Thyroid gland (tissue), 4 donors: Measurements from ENCODE around the gene TNRC6B. TPM values are rescaled to one million over a fixed set of nuclear protein-coding genes. Genes with fewer than 3 reads are reported as not detected.
A peak's percentile ranks its signal among the peaks of the same experiment; 100 is the strongest.

Experiments
- DNase-seq, 2 donors: peaks; one replicate each; pipeline ENCODE4 v3.0.0-alpha.2; 2019
- H3K27ac ChIP-seq, 3 donors: fragments of 200-600 bp; sonication (generic); 1 replicate in 2 of 3; 2 replicates in 1 of 3; pipeline ENCODE4 v1.5.1; 2016 to 2019; ENCODE audit warnings: mild to moderate bottlenecking in 1 of 3, moderate library complexity in 1 of 3
- H3K27me3 ChIP-seq: fragments of 200-600 bp; sonication (generic); one replicate; pipeline ENCODE4 v1.5.1; 2019
- H3K36me3 ChIP-seq, 2 donors: fragments of 200-600 bp; sonication (generic); one replicate each; pipeline ENCODE4 v1.5.1; 2016 to 2019
- H3K4me1 ChIP-seq, 2 donors: fragments of 200-600 bp; sonication (generic); one replicate each; pipeline ENCODE4 v1.5.1; 2017 to 2019
- H3K4me3 ChIP-seq, 3 donors: fragments of 200-600 bp; sonication (generic); replicated peaks in 1 of 3; 1 replicate in 2 of 3; 2 replicates in 1 of 3; pipeline ENCODE4 v1.5.1; 2016; ENCODE audit warnings: mild to moderate bottlenecking in 1 of 3
- H3K9me3 ChIP-seq: fragments of 200-600 bp; sonication (generic); one replicate; pipeline ENCODE4 v1.5.1; 2017
- POLR2A ChIP-seq, 2 donors: fragments of 450-650 bp; IDR thresholded peaks; one replicate each; pipeline ENCODE4 v1.6.1; 2017; ENCODE audit warnings: antibody characterized with exemption in 2 of 2, mild to moderate bottlenecking in 2 of 2, moderate library complexity in 1 of 2
- WGBS, 2 donors: methylation state at CpG; one replicate each; pipeline ENCODE4 v1.1.5; 2017; 5-methylcytosine and 5-hydroxymethylcytosine counted together
- intact Hi-C: fragments of 100-400 bp; cut with DNase I; formaldehyde crosslinking; loops from one replicate; pipeline ENCODE4 v1.15.1; 2023
- total RNA-seq, 4 donors: library from RNA; depleted of rRNA; stranded (reverse); fragments of >200 nt; gene quantifications; one replicate each; pipeline ENCODE4 v1.2.3, GENCODE V29; 2016
- TF ChIP-seq, protein P1 (sequence below), 6 experiments: fragments of 200-600 bp in 3 of 6; fragments of 450-650 bp in 3 of 6; sonication (generic) in 3 of 6; IDR thresholded peaks; one replicate each; pipeline ENCODE4 v1.5.1; 2016 to 2019; ENCODE audit warnings: antibody characterized with exemption in 6 of 6, mild to moderate bottlenecking in 2 of 6, inconsistent platforms in 1 of 6, moderate library complexity in 1 of 6

Gene TNRC6B
- total RNA-seq, 4 donors from 2014 or later = 46.1 to 202 (median 114) TPM

GRCh38 chr22:40212121-40212520, 34.4 kb downstream of the TNRC6B start:
- intact Hi-C loops = no loop called here
- H3K4me3 ChIP-seq = no peak overlapping the region
- TF ChIP-seq, protein P1, sequence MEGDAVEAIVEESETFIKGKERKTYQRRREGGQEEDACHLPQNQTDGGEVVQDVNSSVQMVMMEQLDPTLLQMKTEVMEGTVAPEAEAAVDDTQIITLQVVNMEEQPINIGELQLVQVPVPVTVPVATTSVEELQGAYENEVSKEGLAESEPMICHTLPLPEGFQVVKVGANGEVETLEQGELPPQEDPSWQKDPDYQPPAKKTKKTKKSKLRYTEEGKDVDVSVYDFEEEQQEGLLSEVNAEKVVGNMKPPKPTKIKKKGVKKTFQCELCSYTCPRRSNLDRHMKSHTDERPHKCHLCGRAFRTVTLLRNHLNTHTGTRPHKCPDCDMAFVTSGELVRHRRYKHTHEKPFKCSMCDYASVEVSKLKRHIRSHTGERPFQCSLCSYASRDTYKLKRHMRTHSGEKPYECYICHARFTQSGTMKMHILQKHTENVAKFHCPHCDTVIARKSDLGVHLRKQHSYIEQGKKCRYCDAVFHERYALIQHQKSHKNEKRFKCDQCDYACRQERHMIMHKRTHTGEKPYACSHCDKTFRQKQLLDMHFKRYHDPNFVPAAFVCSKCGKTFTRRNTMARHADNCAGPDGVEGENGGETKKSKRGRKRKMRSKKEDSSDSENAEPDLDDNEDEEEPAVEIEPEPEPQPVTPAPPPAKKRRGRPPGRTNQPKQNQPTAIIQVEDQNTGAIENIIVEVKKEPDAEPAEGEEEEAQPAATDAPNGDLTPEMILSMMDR (IDR thresholded peaks at IDR 0.05) = no peak
- TF ChIP-seq POLR2A (IDR thresholded peaks at IDR 0.05) = no peak
- WGBS, 2 donors = 43 to 70% methylated on average over 2 of the region's 2 CpGs
- no peaks in the 10 kb centered on the region for H3K27me3 ChIP-seq
- H3K9me3 ChIP-seq = no peaks in the 10 kb centered on the region
- no peak for DNase-seq
- no peaks in the 10 kb centered on the region for H3K36me3 ChIP-seq
- no peak overlapping the region for H3K27ac ChIP-seq
- peaks cover 13 to 26% of the 10 kb centered on the region in 2 donors for H3K4me1 ChIP-seq

DNA sequence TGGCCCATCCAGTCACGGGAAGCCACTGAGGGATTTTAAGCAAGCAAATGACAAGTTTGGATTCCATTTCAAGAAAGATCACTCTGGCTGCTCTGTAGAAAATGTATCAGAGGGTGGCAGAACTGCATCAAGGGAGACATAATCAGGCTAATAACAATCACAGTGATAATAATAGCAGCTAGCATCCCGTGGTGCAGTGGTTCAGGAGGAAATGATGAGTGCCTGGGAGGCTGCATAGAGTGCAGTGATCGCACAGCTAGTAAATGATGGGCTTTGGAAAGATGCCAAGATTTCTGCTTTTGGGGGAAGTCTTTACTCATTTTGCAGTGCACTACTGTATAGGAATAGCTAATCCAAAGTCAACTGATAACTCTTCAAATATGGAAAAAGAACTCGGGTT, 35.8 kb downstream of the TNRC6B start:
- Histone ChIP-seq H3K27me3 (no peaks in the 10 kb centered on the region), H3K4me3 (no peak overlapping the region), H3K27ac (no peak overlapping the region), H3K36me3 (no peaks in the 10 kb centered on the region), H3K9me3 (no peaks in the 10 kb centered on the region), H3K4me1 (peaks cover 13 to 29% of the 10 kb centered on the region in 2 donors)
- intact Hi-C loops = no loop called here
- TF ChIP-seq POLR2A (IDR thresholded peaks at IDR 0.05) = no peak
- TF ChIP-seq, protein P1 (IDR thresholded peaks at IDR 0.05) = no peak
- 53 to 55% methylated on average over 4 of the region's 4 CpGs for WGBS, 2 donors
- no peak for DNase-seq

GRCh38 chr22:40215266-40215665, 37.5 kb downstream of the TNRC6B start:
- TF ChIP-seq, protein P1 (IDR thresholded peaks at IDR 0.05) = no peak
- TF ChIP-seq POLR2A (IDR thresholded peaks at IDR 0.05) = no peak
- DNase-seq = peak; percentile 51 to 70
- no peak overlapping the region for H3K4me3 ChIP-seq
- peaks cover 18 to 36% of the 10 kb centered on the region in 2 donors for H3K4me1 ChIP-seq
- WGBS, 2 donors = 36 to 40% methylated on average over 3 of the region's 3 CpGs
- no peaks in the 10 kb centered on the region for H3K9me3 ChIP-seq
- intact Hi-C loops = no loop called here
- H3K36me3 ChIP-seq = no peaks in the 10 kb centered on the region
- H3K27ac ChIP-seq = peak overlapping the region in 1 of 3 donors; percentile 25
- H3K27me3 ChIP-seq = no peaks in the 10 kb centered on the region

DNA sequence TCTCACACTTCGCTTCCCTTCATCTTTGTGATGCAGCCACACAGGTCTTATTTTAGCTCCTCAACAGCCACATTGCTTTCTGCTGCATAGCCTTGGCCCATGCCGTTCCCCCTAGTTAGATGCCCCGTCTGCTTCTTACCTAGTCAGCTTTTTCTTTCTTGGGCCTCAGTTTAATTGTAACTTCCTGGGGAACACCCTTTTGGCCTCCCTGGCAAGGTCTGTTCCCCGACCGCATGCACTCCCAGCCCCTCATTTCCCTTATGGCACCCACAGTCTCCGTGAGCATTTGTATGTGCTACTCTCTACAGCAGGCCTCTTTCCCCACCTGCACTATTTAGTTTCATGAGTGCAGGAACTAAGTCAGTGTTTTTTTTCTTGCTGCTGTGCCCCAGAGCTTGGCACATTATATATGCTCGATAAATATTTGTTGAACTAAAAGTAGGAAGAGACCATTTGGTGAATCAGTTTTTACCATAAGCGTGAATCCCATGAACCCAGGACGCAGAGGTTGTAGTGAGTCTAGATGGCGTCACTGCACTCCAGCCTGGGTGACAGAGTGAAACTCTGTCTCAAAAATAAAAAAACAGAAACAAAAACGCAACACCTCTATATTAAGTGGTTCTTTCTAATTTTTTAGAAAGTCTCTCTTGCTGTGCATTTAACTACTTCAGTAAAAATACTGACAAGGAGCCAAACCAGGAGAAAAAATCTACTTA, 38.5 kb downstream of the TNRC6B start:
- Histone ChIP-seq H3K36me3 (no peaks in the 10 kb centered on the region), H3K9me3 (no peaks in the 10 kb centered on the region), H3K27ac (no peak overlapping the region), H3K4me1 (peaks cover 27 to 45% of the 10 kb centered on the region in 2 donors), H3K27me3 (no peaks in the 10 kb centered on the region), H3K4me3 (no peak overlapping the region)
- TF ChIP-seq, protein P1 (IDR thresholded peaks at IDR 0.05) = no peak
- TF ChIP-seq POLR2A (IDR thresholded peaks at IDR 0.05) = no peak
- intact Hi-C loops = no loop called here
- 85 to 90% methylated on average over 11 of the region's 11 CpGs for WGBS, 2 donors
- no peak for DNase-seq

GRCh38 chr22:40218152-40218551, 40.4 kb downstream of the TNRC6B start:
- H3K36me3 ChIP-seq = no peaks in the 10 kb centered on the region
- H3K9me3 ChIP-seq = no peaks in the 10 kb centered on the region
- intact Hi-C loops = no loop called here
- no peak overlapping the region for H3K27ac ChIP-seq
- peaks cover 31 to 43% of the 10 kb centered on the region in 2 donors for H3K4me1 ChIP-seq
- DNase-seq = no peak
- 83 to 84% methylated on average over 4 of the region's 4 CpGs for WGBS, 2 donors
- no peak for TF ChIP-seq POLR2A (IDR thresholded peaks at IDR 0.05)
- TF ChIP-seq, protein P1 (IDR thresholded peaks at IDR 0.05) = no peak
- H3K4me3 ChIP-seq = no peak overlapping the region
- H3K27me3 ChIP-seq = no peaks in the 10 kb centered on the region
